ENCODE results near the gene GALNT1.

Gene GALNT1

GRCh38 chr18:35733408-35733807 lies 151.9 kb downstream of the GALNT1 start:
- TF ChIP-seq CTCF (IDR thresholded peaks at IDR 0.05; ENCODE audit: poor library complexity, severe bottlenecking): no peak
- Histone ChIP-seq H3K4me1 (ENCODE audit: insufficient read depth, poor library complexity, severe bottlenecking) (no peaks in the 10 kb centered on the region), H3K4me3 (ENCODE audit: severe bottlenecking) (no peak overlapping the region), H3K36me3 (ENCODE audit: low read depth) (no peaks in the 10 kb centered on the region), H3K27me3 (ENCODE audit: insufficient read depth, poor library complexity, severe bottlenecking) (no peaks in the 10 kb centered on the region), H3K9me3 (ENCODE audit: severe bottlenecking) (no peaks in the 10 kb centered on the region), H3K27ac (ENCODE audit: poor library complexity, severe bottlenecking) (no peak overlapping the region)
- ATAC-seq (ENCODE audit: low read depth) (no peak), DNase-seq (ENCODE audit: low spot score) (no peak)

GRCh38 chr18:35736696-35737095 lies 155.2 kb downstream of the GALNT1 start:
- no peaks in the 10 kb centered on the region for H3K27me3 ChIP-seq (ENCODE audit: insufficient read depth, poor library complexity, severe bottlenecking)
- DNase-seq (ENCODE audit: low spot score): no peak

GRCh38 chr18:35739778-35740177 lies 158.2 kb downstream of the GALNT1 start:
- Histone ChIP-seq H3K4me1 (ENCODE audit: insufficient read depth, poor library complexity, severe bottlenecking) (no peaks in the 10 kb centered on the region), H3K36me3 (ENCODE audit: low read depth) (no peaks in the 10 kb centered on the region)
- no peak for ATAC-seq (ENCODE audit: low read depth)

More at GRCh38 chr18:35736696-35737095, 155.2 kb downstream of the GALNT1 start:
- Histone ChIP-seq H3K27ac (ENCODE audit: poor library complexity, severe bottlenecking) (no peak overlapping the region), H3K4me1 (ENCODE audit: insufficient read depth, poor library complexity, severe bottlenecking) (no peaks in the 10 kb centered on the region), H3K9me3 (ENCODE audit: severe bottlenecking) (no peaks in the 10 kb centered on the region), H3K36me3 (ENCODE audit: low read depth) (no peaks in the 10 kb centered on the region), H3K4me3 (ENCODE audit: severe bottlenecking) (no peak overlapping the region)
- TF ChIP-seq CTCF (IDR thresholded peaks at IDR 0.05; ENCODE audit: poor library complexity, severe bottlenecking): no peak
- ATAC-seq (ENCODE audit: low read depth): no peak

GRCh38 chr18:35740656-35741055 lies 159.1 kb downstream of the GALNT1 start:
- Histone ChIP-seq H3K9me3 (ENCODE audit: severe bottlenecking) (no peaks in the 10 kb centered on the region), H3K36me3 (ENCODE audit: low read depth) (no peaks in the 10 kb centered on the region), H3K27ac (ENCODE audit: poor library complexity, severe bottlenecking) (no peak overlapping the region), H3K27me3 (ENCODE audit: insufficient read depth, poor library complexity, severe bottlenecking) (no peaks in the 10 kb centered on the region), H3K4me3 (ENCODE audit: severe bottlenecking) (no peak overlapping the region), H3K4me1 (ENCODE audit: insufficient read depth, poor library complexity, severe bottlenecking) (no peaks in the 10 kb centered on the region)
- no peak for DNase-seq (ENCODE audit: low spot score)
- ATAC-seq (ENCODE audit: low read depth): no peak
- no peak for TF ChIP-seq CTCF (IDR thresholded peaks at IDR 0.05; ENCODE audit: poor library complexity, severe bottlenecking)

More at GRCh38 chr18:35739778-35740177, 158.2 kb downstream of the GALNT1 start:
- Histone ChIP-seq H3K9me3 (ENCODE audit: severe bottlenecking) (no peaks in the 10 kb centered on the region), H3K27ac (ENCODE audit: poor library complexity, severe bottlenecking) (no peak overlapping the region), H3K4me3 (ENCODE audit: severe bottlenecking) (no peak overlapping the region), H3K27me3 (ENCODE audit: insufficient read depth, poor library complexity, severe bottlenecking) (no peaks in the 10 kb centered on the region)
- TF ChIP-seq CTCF (IDR thresholded peaks at IDR 0.05; ENCODE audit: poor library complexity, severe bottlenecking): no peak
- no peak for DNase-seq (ENCODE audit: low spot score)

GRCh38 chr18:35743916-35744315 lies 162.4 kb downstream of the GALNT1 start:
- Histone ChIP-seq H3K27me3 (ENCODE audit: insufficient read depth, poor library complexity, severe bottlenecking) (no peaks in the 10 kb centered on the region), H3K36me3 (ENCODE audit: low read depth) (no peaks in the 10 kb centered on the region), H3K27ac (ENCODE audit: poor library complexity, severe bottlenecking) (no peak overlapping the region), H3K4me3 (ENCODE audit: severe bottlenecking) (no peak overlapping the region), H3K4me1 (ENCODE audit: insufficient read depth, poor library complexity, severe bottlenecking) (no peaks in the 10 kb centered on the region), H3K9me3 (ENCODE audit: severe bottlenecking) (no peaks in the 10 kb centered on the region)
- DNase-seq (ENCODE audit: low spot score) (no peak), ATAC-seq (ENCODE audit: low read depth) (no peak)
- TF ChIP-seq CTCF (IDR thresholded peaks at IDR 0.05; ENCODE audit: poor library complexity, severe bottlenecking): no peak

All from RWPE2 (cell line).